K562 (cell line): ENCODE data around the gene ACER1. TPM values are rescaled to one million over a fixed set of nuclear protein-coding genes. Genes with fewer than 3 reads are reported as not detected.
A peak's percentile ranks its signal among the peaks of the same experiment; 100 is the strongest.

Source experiments
- ATAC-seq: fragments of 200-7000 bp; cut with Tn5 transposase; 3 replicates; pipeline ENCODE4 v1.9.1; 2020; ENCODE audit warnings: moderate library complexity
- BruUV-seq: library from RNA; stranded (reverse); fragments of 400-500 nt; replicated peaks from 2 replicates; lab custom pipeline; 2021; lab: Mats Ljungman, UMichigan
- CTCF ChIA-PET: fragments of 300-600 bp; formaldehyde crosslinking; extraction: SDS; loops from one replicate; lab custom pipeline; 2021; ENCODE audit warnings: low intra/inter-chr PET ratio; lab: Yijun Ruan, JAX
- POLR2A ChIA-PET: fragments of 300-600, 350-650 bp; sonication (Branson Sonifier 250); formaldehyde crosslinking; extraction: SDS; loops from one replicate; lab custom pipeline; 2021; ENCODE audit warnings: antibody characterized with exemption, inconsistent platforms; lab: Yijun Ruan, JAX
- DNase-seq, 4 experiments: peaks; one replicate each; pipeline versions ENCODE4 v3.0.0 to v3.0.0-alpha.2; 2011 to 2018; ENCODE audit warnings: low spot score in 3 of 4, mixed read lengths in 3 of 4; ENCODE audit errors: extremely low read depth in 1 of 4
- FAIRE-seq: peaks from 2 replicates; lab custom pipeline; 2011; peaks lifted over from hg19 to GRCh38; lab: Jason Lieb, UNC
- H2AFZ ChIP-seq: 2 replicates; pipeline ENCODE4 v1.6.0; 2011; ENCODE audit warnings: low read depth, low read length, control low read depth, inconsistent platforms
- H3K27ac ChIP-seq: fragments of 200-600 bp; 3 replicates; pipeline ENCODE4 v1.8.0; 2011; ENCODE audit warnings: low read depth, mild to moderate bottlenecking, control low read depth, inconsistent platforms, low read length, moderate library complexity, mixed read lengths; ENCODE audit errors: extremely low read depth
- H3K27me3 ChIP-seq, 2 experiments: fragments of 300-600 bp in 1 of 2; 2 replicates in 1 of 2; 3 replicates in 1 of 2; pipeline versions ENCODE4 v1.6.0 to v1.8.0; 2011; ENCODE audit warnings: inconsistent platforms in 2 of 2, low read length in 2 of 2, mild to moderate bottlenecking in 1 of 2, mixed read lengths in 1 of 2, moderate library complexity in 1 of 2; ENCODE audit not compliant: control insufficient read depth in 2 of 2, insufficient read depth in 2 of 2
- H3K36me3 ChIP-seq: fragments of 300-600 bp; 3 replicates; pipeline ENCODE4 v1.8.0; 2011; ENCODE audit warnings: mild to moderate bottlenecking, low read length, inconsistent platforms; ENCODE audit not compliant: control insufficient read depth, insufficient read depth
- H3K4me1 ChIP-seq, 2 experiments: fragments of 200-600 bp in 1 of 2; replicated peaks in 1 of 2; 2 replicates in 1 of 2; 3 replicates in 1 of 2; pipeline versions ENCODE4 v1.5.1 to v1.8.0; 2011; ENCODE audit warnings: inconsistent platforms in 2 of 2, low read length in 2 of 2, mild to moderate bottlenecking in 1 of 2, mixed read lengths in 1 of 2, moderate library complexity in 1 of 2; ENCODE audit not compliant: control insufficient read depth in 2 of 2, insufficient read depth in 2 of 2
- H3K4me2 ChIP-seq: 2 replicates; pipeline ENCODE4 v1.6.1; 2011; ENCODE audit warnings: low read length, control low read depth, inconsistent platforms, mixed read lengths; ENCODE audit not compliant: insufficient read depth
- H3K4me3 ChIP-seq: fragments of 200-600 bp; sonication (generic), shearing (Covaris generic); 2 replicates; pipeline ENCODE4 v1.5.1; 2016; ENCODE audit warnings: control low read depth, inconsistent platforms
- H3K79me2 ChIP-seq: fragments of 200-600 bp; 3 replicates; pipeline ENCODE4 v1.8.0; 2011; ENCODE audit warnings: low read length, inconsistent platforms; ENCODE audit not compliant: control insufficient read depth, insufficient read depth
- H3K9ac ChIP-seq, 2 experiments: 2 replicates each; pipeline versions ENCODE4 v1.6.0 to v1.6.1; 2011; ENCODE audit warnings: low read depth in 2 of 2, low read length in 2 of 2, control low read depth in 1 of 2, inconsistent platforms in 1 of 2, mild to moderate bottlenecking in 1 of 2, mixed read lengths in 1 of 2; ENCODE audit not compliant: insufficient read depth in 1 of 2
- H3K9me1 ChIP-seq: one replicate; pipeline ENCODE4 v1.6.0; 2011; ENCODE audit warnings: inconsistent platforms, mild to moderate bottlenecking, low read length, moderate library complexity; ENCODE audit not compliant: control insufficient read depth, insufficient read depth
- H3K9me3 ChIP-seq: replicated peaks from 2 replicates; pipeline ENCODE4 v1.5.1; 2011; ENCODE audit warnings: low read depth, low read length, inconsistent platforms; ENCODE audit not compliant: control insufficient read depth, insufficient read depth
- H4K20me1 ChIP-seq: replicated peaks from 2 replicates; pipeline ENCODE4 v1.6.1; 2011; ENCODE audit warnings: low read length, inconsistent platforms, mixed read lengths; ENCODE audit not compliant: control insufficient read depth, insufficient read depth
- HINFP ChIP-seq: fragments of 450-650 bp; conservative IDR thresholded peaks from 2 replicates; pipeline ENCODE4 v1.6.1; 2016; ENCODE audit warnings: missing genetic modification characterization, low read depth, mild to moderate bottlenecking, control low read depth, missing compliant biosample characterization
- MEIS2 ChIP-seq: fragments of 450-650 bp; IDR thresholded peaks from 2 replicates; pipeline ENCODE4 v1.6.1; 2014; ENCODE audit warnings: mild to moderate bottlenecking; ENCODE audit not compliant: partially characterized antibody
- NUFIP1 ChIP-seq: fragments of 450-650 bp; IDR thresholded peaks from 2 replicates; pipeline ENCODE4 v1.6.1; 2018; ENCODE audit not compliant: partially characterized antibody
- PKNOX1 ChIP-seq: fragments of 450-650 bp; IDR thresholded peaks from 2 replicates; pipeline ENCODE4 v1.6.1; 2016
- ZKSCAN1 ChIP-seq: fragments of 150-350 bp; IDR thresholded peaks from 2 replicates; pipeline ENCODE4 v1.6.1; 2016; ENCODE audit warnings: low read depth, low read length
- WGBS: fragments of 100-300 bp; shearing (Covaris generic); methylation state at CpG from one replicate; pipeline ENCODE4 v1.1.6; 2016; ENCODE audit warnings: low coverage, mixed read lengths; ENCODE audit not compliant: insufficient coverage; ENCODE audit errors: missing lambda C conversion rate; 5-methylcytosine and 5-hydroxymethylcytosine counted together
- in situ Hi-C: fragments of 300-500 bp; cut with MboI; formaldehyde crosslinking; loops from 4 replicates; pipeline ENCODE4 v1.15.0; 2018; ENCODE audit warnings: inconsistent platforms, mixed read lengths
- intact Hi-C: fragments of 100-400 bp; cut with micrococcal nuclease; formaldehyde crosslinking; loops from 2 replicates; pipeline ENCODE4 v1.14.2; 2022
- polyA plus RNA-seq, 8 experiments: library from polyadenylated mRNA; depleted of rRNA in 4 of 8; stranded (reverse) in 5 of 8; unstranded in 3 of 8; fragments of >200 nt; fragmentation: Nextera tagmentation in 2 of 8; fragmentation: Illumina TruSeq in 1 of 8; extraction: Ambion mirVana in 2 of 8; extraction: Trizol in 1 of 8; gene quantifications; 2 replicates each; pipeline versions ENCODE4 v1.2.1 to v1.2.3, GENCODE V29; 2011 to 2014; ENCODE audit warnings: inconsistent platforms in 1 of 8, missing spikeins in 1 of 8
- total RNA-seq, 7 experiments: library from RNA; depleted of rRNA in 6 of 7; stranded (reverse); fragments of >200 nt in 6 of 7; fragmentation: Illumina TruSeq in 2 of 7; extraction: Trizol in 2 of 7; gene quantifications; 2 replicates each; pipeline versions ENCODE4 v1.2.1 to v1.2.3, GENCODE V29; 2011 to 2021; ENCODE audit warnings: low replicate concordance in 1 of 7

ACER1 gene
- total and polyA plus RNA-seq, 9 of the 15 experiments (the other 6 are each of a cell fraction or from before 2014, with no cell fraction given): not detected

DNA sequence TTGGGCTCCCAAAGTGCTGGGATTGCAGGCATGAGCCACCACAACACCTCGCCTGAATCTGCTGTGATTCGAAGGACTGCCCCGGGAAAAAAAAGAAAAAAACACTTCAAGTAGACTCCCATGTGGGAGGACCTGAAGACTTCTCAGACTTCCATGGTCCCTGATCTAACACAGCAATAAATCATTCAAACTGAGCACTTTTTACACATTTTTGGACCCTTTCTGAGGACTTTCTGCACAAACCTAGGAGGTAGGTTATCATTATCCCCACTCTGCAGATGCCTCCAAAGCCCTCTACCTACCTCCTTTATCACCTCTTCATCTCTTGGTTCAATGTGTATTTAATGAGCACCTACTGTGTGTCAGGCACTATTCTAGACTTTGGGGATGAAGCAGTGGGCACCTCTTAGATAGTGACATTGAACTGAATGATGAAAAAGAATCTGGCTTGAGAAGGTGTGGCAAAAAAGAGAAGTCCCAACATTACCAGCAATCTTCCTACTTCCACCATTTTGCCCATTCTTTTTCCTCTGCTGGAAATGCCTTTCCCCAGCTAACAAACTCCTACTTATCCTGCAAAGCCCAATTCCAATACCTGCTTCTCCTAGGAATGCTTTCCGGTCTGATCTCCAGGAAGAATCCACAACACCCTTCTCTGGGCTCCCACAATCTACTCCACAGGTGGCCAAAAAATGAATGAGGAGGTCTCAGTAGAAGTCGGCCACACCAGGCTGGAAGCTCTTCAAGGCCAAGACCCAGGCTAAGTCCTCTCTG is 26.3 kb upstream of the ACER1 start:
- H3K4me1 ChIP-seq: peaks cover 8 to 34% of the 10 kb centered on the region in 2 experiments; a peak in 4 of 5 replicates
- no peaks in the 10 kb centered on the region for H3K9me1 ChIP-seq
- 42% methylated on average over 4 of the region's 5 CpGs for WGBS
- DNase-seq (no peak), ATAC-seq (no peak), FAIRE-seq (no peak)
- CTCF ChIA-PET: no interaction called here
- H3K4me3 ChIP-seq: no peak overlapping the region
- POLR2A ChIA-PET: no interaction called here
- in situ Hi-C loops (no loop called here), intact Hi-C loops (no loop called here)
- H3K4me2 ChIP-seq: no peak overlapping the region
- BruUV-seq: no TSS peak
- H4K20me1 ChIP-seq: no peaks in the 10 kb centered on the region
- H2AFZ ChIP-seq: 0 out of 2 replicates have a peak overlapping the region, but pooled peaks have one; percentile 26
- H3K79me2 ChIP-seq: peaks cover 17% of the 10 kb centered on the region
- H3K9me3 ChIP-seq: no peaks in the 10 kb centered on the region
- no peaks in the 10 kb centered on the region for H3K27me3 ChIP-seq
- H3K27ac ChIP-seq: no peak overlapping the region
- H3K36me3 ChIP-seq: peaks cover 18% of the 10 kb centered on the region; the same call in 2 of the 3 replicates
- TF ChIP-seq MEIS2: peak; percentile 62
- peak; percentile 64 for TF ChIP-seq PKNOX1
- peak; percentile 85 for TF ChIP-seq ZKSCAN1
- TF ChIP-seq NUFIP1: no peak
- no peak for TF ChIP-seq HINFP
- H3K9ac ChIP-seq: no peak overlapping the region
